Stimulated activated naive CD4-positive, alpha-beta T cell (primary cell): ENCODE results near the gene FTH1.
A peak's percentile ranks its signal among the peaks of the same experiment; 100 is the strongest.

Experiments used
- DNase-seq, 6 experiments: peaks; one replicate each; lab custom pipeline; 2025; lab: John Stamatoyannopoulos, UW

Gene FTH1

GRCh38 chr11:61978703-61979661 is 11.5 kb upstream of the FTH1 start:
- no peak for DNase-seq

GRCh38 chr11:61976813-61977475 is 9.5 kb upstream of the FTH1 start:
- no peak for DNase-seq

- no peak for DNase-seq
Observed at GRCh38 chr11:61976420-61976800, 9.0 kb upstream of the FTH1 start.

- no peak for DNase-seq
Observed at GRCh38 chr11:61975638-61976419, 8.4 kb upstream of the FTH1 start.

- no peak for DNase-seq
Observed at GRCh38 chr11:61974766-61975631, 7.6 kb upstream of the FTH1 start.

GRCh38 chr11:61973476-61974162 is 6.2 kb upstream of the FTH1 start:
- DNase-seq: no peak

GRCh38 chr11:61972672-61973475 is 5.4 kb upstream of the FTH1 start:
- no peak for DNase-seq

GRCh38 chr11:61972112-61972671 is 4.8 kb upstream of the FTH1 start:
- no peak for DNase-seq

GRCh38 chr11:61971248-61972111 is 4.0 kb upstream of the FTH1 start:
- peak in 1 of 6 experiments; percentile 13 for DNase-seq

- DNase-seq: no peak
Observed at GRCh38 chr11:61969838-61970662, 2.6 kb upstream of the FTH1 start.

- DNase-seq: no peak
Observed at GRCh38 chr11:61969391-61969758, 1.9 kb upstream of the FTH1 start.

GRCh38 chr11:61968758-61969390 is 1.4 kb upstream of the FTH1 start:
- DNase-seq: no peak

GRCh38 chr11:61967924-61968757 is 707 bp upstream of the FTH1 start:
- DNase-seq: peak in 4 of 6 experiments; percentile 30 to 74 (median 48)

GRCh38 chr11:61966734-61967115 is 709 bp downstream of the FTH1 start:
- peak in 5 of 6 experiments; percentile 26 to 78 (median 54) for DNase-seq

- DNase-seq: peak in 2 of 6 experiments; percentile 30 to 41
Observed at GRCh38 chr11:61964666-61965271, 2.7 kb downstream of the FTH1 start.
